BJ (cell line): Measurements from ENCODE around the gene FRS3. TPM values are rescaled to one million over a fixed set of nuclear protein-coding genes. Genes with fewer than 3 reads are reported as not detected.
"Not testable (repeated sequence)": the region's sequence is repeated elsewhere in the genome, so short reads cannot be mapped to it uniquely, and the experiment has no call there.

Experiments
- CTCF ChIA-PET: fragments of 350-600 bp; formaldehyde crosslinking; extraction: SDS; loops from one replicate; lab custom pipeline; 2021; ENCODE audit warnings: antibody characterized with exemption, inconsistent platforms; lab: Yijun Ruan, JAX
- POLR2A ChIA-PET: fragments of 300-600 bp; sonication (Branson Sonifier 250); formaldehyde crosslinking; extraction: SDS; loops from one replicate; lab custom pipeline; 2021; ENCODE audit warnings: antibody characterized with exemption; lab: Charles Lee
- DNase-seq: peaks from one replicate; pipeline ENCODE4 v3.0.0-alpha.2; 2011; ENCODE audit warnings: low read depth
- H3K27me3 ChIP-seq: 2 replicates; pipeline ENCODE4 v1.6.0; 2011; ENCODE audit warnings: low read length; ENCODE audit not compliant: control insufficient read depth, insufficient read depth
- H3K36me3 ChIP-seq: 2 replicates; pipeline ENCODE4 v1.5.1; 2011; ENCODE audit warnings: low read length; ENCODE audit not compliant: control insufficient read depth, insufficient read depth
- H3K4me3 ChIP-seq: 2 replicates; pipeline ENCODE4 v1.5.1; 2011; ENCODE audit warnings: low read depth, mild to moderate bottlenecking, control low read depth, low read length
- CTCF ChIP-seq: IDR thresholded peaks from 2 replicates; pipeline ENCODE4 v1.5.1; 2011; ENCODE audit warnings: low read depth, mild to moderate bottlenecking, control low read depth, inconsistent platforms, low read length, moderate library complexity; ENCODE audit not compliant: insufficient read depth
- polyA plus RNA-seq: library from polyadenylated mRNA; depleted of rRNA; stranded (reverse); fragments of >200 nt; gene quantifications from 2 replicates; pipeline ENCODE4 v1.2.3, GENCODE V29; 2011

FRS3 gene
- polyA plus RNA-seq, 1 experiment, result 3.3 TPM

GRCh38 chr6:41813956-41814355 lies 34.3 kb upstream of the FRS3 start:
- POLR2A ChIA-PET, result no interaction called here
- Histone ChIP-seq H3K27me3 (no peaks in the 10 kb centered on the region), H3K4me3 (no peak overlapping the region), H3K36me3 (no peaks in the 10 kb centered on the region)
- CTCF ChIA-PET, result interaction anchor here (0.6 to 3.0 kb wide), 4 partner anchors 19 to 396 kb away, joined by 3 to 12 read pairs (median 4); partner anchors contain the start of gene TOMM6
- DNase-seq, result no peak
- TF ChIP-seq CTCF, result no peak

GRCh38 chr6:41813469-41813868 lies 33.8 kb upstream of the FRS3 start:
- TF ChIP-seq CTCF, result no peak
- POLR2A ChIA-PET, result no interaction called here
- CTCF ChIA-PET, result interaction anchor here (0.6 to 1.3 kb wide), 3 partner anchors 18 to 445 kb away, joined by 3 to 4 read pairs (median 3); no protein-coding TSS in a partner anchor
- Histone ChIP-seq H3K4me3 (no peak overlapping the region), H3K36me3 (no peaks in the 10 kb centered on the region), H3K27me3 (no peaks in the 10 kb centered on the region)
- no peak for DNase-seq

GRCh38 chr6:41811946-41812345 lies 32.2 kb upstream of the FRS3 start:
- CTCF ChIA-PET, H3K36me3 ChIP-seq, POLR2A ChIA-PET, H3K27me3 ChIP-seq, H3K4me3 ChIP-seq, DNase-seq: not testable (repeated sequence)

- H3K4me3 ChIP-seq, result no peak overlapping the region
- ChIA-PET CTCF (no interaction called here), POLR2A (no interaction called here)
Observed at GRCh38 chr6:41811095-41811494, 31.4 kb upstream of the FRS3 start.

GRCh38 chr6:41805830-41806774 lies 26.4 kb upstream of the FRS3 start:
- Histone ChIP-seq H3K36me3 (peaks cover 2% of the 10 kb centered on the region; the same call in 1 of the 2 replicates), H3K4me3 (no peak overlapping the region), H3K27me3 (no peaks in the 10 kb centered on the region)
- ChIA-PET CTCF (no interaction called here), POLR2A (no interaction called here)
- TF ChIP-seq CTCF, result no peak
- DNase-seq, result no peak

More at GRCh38 chr6:41811095-41811494, 31.4 kb upstream of the FRS3 start:
- no peaks in the 10 kb centered on the region for H3K27me3 ChIP-seq
- 0 out of 2 replicates have a peak, but pooled peaks cover 2% of the 10 kb centered on the region for H3K36me3 ChIP-seq
- TF ChIP-seq CTCF, result no peak
- no peak for DNase-seq
